GM18951 (cell line): ENCODE measurements around the gene MXI1.
"Not testable (repeated sequence)": the region's sequence is repeated elsewhere in the genome, so short reads cannot be mapped to it uniquely, and the experiment has no call there.

Experiments used
- POLR2A ChIP-seq: IDR thresholded peaks from 4 replicates; pipeline ENCODE4 v1.6.1; 2011; ENCODE audit warnings: mild to moderate bottlenecking; ENCODE audit not compliant: insufficient read length, insufficient read depth; ENCODE audit errors: extremely low read depth
- in situ Hi-C: fragments of 300-500 bp; cut with MboI; formaldehyde crosslinking; loops from one replicate; pipeline ENCODE4 v1.12.0; 2022; ENCODE audit warnings: low sequenced_read_pairs, mixed read lengths, inconsistent platforms; ENCODE audit not compliant: unreplicated experiment

MXI1 gene

GRCh38 chr10:110252151-110252550 is 44.7 kb downstream of the MXI1 start:
- in situ Hi-C loops: no loop called here
- TF ChIP-seq POLR2A: no peak

- no peak for TF ChIP-seq POLR2A
- in situ Hi-C loops: no loop called here
Observed at GRCh38 chr10:110254467-110254866, 47.1 kb downstream of the MXI1 start.

GRCh38 chr10:110258542-110258941 is 51.1 kb downstream of the MXI1 start:
- no peak for TF ChIP-seq POLR2A
- in situ Hi-C loops: no loop called here

GRCh38 chr10:110259317-110259716 is 51.9 kb downstream of the MXI1 start:
- in situ Hi-C loops: no loop called here
- no peak for TF ChIP-seq POLR2A

- in situ Hi-C loops: no loop called here
- no peak for TF ChIP-seq POLR2A
Observed at GRCh38 chr10:110260746-110261477, 53.5 kb downstream of the MXI1 start.

GRCh38 chr10:110263164-110263563 is 55.8 kb downstream of the MXI1 start:
- TF ChIP-seq POLR2A: no peak

GRCh38 chr10:110265573-110266193 is 58.3 kb downstream of the MXI1 start:
- in situ Hi-C loops: no loop called here
- TF ChIP-seq POLR2A: no peak

More at GRCh38 chr10:110263164-110263563, 55.8 kb downstream of the MXI1 start:
- in situ Hi-C loops: no loop called here

GRCh38 chr10:110267276-110267675 is 59.9 kb downstream of the MXI1 start:
- TF ChIP-seq POLR2A: no peak
- in situ Hi-C loops: no loop called here

- in situ Hi-C loops: no loop called here
- no peak for TF ChIP-seq POLR2A
Observed at GRCh38 chr10:110268442-110268841, 61.0 kb downstream of the MXI1 start.

GRCh38 chr10:110268971-110269370 is 61.6 kb downstream of the MXI1 start:
- no peak for TF ChIP-seq POLR2A
- in situ Hi-C loops: no loop called here

- in situ Hi-C loops: no loop called here
- TF ChIP-seq POLR2A: no peak
Observed at GRCh38 chr10:110269374-110270318, 62.2 kb downstream of the MXI1 start.

GRCh38 chr10:110272995-110273394 is 65.6 kb downstream of the MXI1 start:
- in situ Hi-C loops: not testable (repeated sequence)

GRCh38 chr10:110273474-110273873 is 66.1 kb downstream of the MXI1 start:
- in situ Hi-C loops: no loop called here

More at GRCh38 chr10:110273474-110273873, 66.1 kb downstream of the MXI1 start:
- no peak for TF ChIP-seq POLR2A
